HCT116 (cell line): ENCODE data around the gene ACP2.

Experiments
- CEBPB ChIP-seq: IDR thresholded peaks from 2 replicates; pipeline ENCODE4 v1.6.1; 2012; ENCODE audit warnings: low read depth
- EGR1 ChIP-seq: IDR thresholded peaks from 2 replicates; pipeline ENCODE4 v1.6.1; 2012; ENCODE audit warnings: low read depth
- EZH2phosphoT487 ChIP-seq: fragments of 200-600 bp; IDR thresholded peaks from 2 replicates; pipeline ENCODE4 v1.6.1; 2018; ENCODE audit warnings: antibody characterized with exemption, borderline replicate concordance
- JUND ChIP-seq: IDR thresholded peaks from 2 replicates; pipeline ENCODE4 v1.6.1; 2012
- POLR2A ChIP-seq: IDR thresholded peaks from 2 replicates; pipeline ENCODE4 v1.7.0; 2011; ENCODE audit warnings: borderline replicate concordance; ENCODE audit not compliant: insufficient read depth, insufficient read length; ENCODE audit errors: extremely low read depth
- SIN3A ChIP-seq: IDR thresholded peaks from 2 replicates; pipeline ENCODE4 v1.6.1; 2012; ENCODE audit warnings: low read depth
- YY1 ChIP-seq: IDR thresholded peaks from 2 replicates; pipeline ENCODE4 v1.6.1; 2011; ENCODE audit warnings: low read length, low read depth, moderate library complexity, mild to moderate bottlenecking; ENCODE audit not compliant: insufficient replicate concordance; ENCODE audit errors: extremely low read depth
- TF ChIP-seq, protein P1 (sequence below): IDR thresholded peaks from 2 replicates; pipeline ENCODE4 v1.6.1; 2012
- TF ChIP-seq, protein P2 (sequence below), 3 experiments: fragments of 200-600 bp in 1 of 3; sonication (generic) in 1 of 3; IDR thresholded peaks in 2 of 3; conservative IDR thresholded peaks in 1 of 3; 2 replicates each; pipeline ENCODE4 v1.5.1; 2012 to 2017; ENCODE audit warnings: low read depth in 2 of 3, low read length in 2 of 3, antibody characterized with exemption in 1 of 3, borderline replicate concordance in 1 of 3, control low read depth in 1 of 3, mild to moderate bottlenecking in 1 of 3, mixed read lengths in 1 of 3, mixed run types in 1 of 3, moderate library complexity in 1 of 3; ENCODE audit not compliant: insufficient read depth in 1 of 3
- TF ChIP-seq, protein P3 (sequence below): IDR thresholded peaks from 2 replicates; pipeline ENCODE4 v1.6.1; 2012

DNA sequence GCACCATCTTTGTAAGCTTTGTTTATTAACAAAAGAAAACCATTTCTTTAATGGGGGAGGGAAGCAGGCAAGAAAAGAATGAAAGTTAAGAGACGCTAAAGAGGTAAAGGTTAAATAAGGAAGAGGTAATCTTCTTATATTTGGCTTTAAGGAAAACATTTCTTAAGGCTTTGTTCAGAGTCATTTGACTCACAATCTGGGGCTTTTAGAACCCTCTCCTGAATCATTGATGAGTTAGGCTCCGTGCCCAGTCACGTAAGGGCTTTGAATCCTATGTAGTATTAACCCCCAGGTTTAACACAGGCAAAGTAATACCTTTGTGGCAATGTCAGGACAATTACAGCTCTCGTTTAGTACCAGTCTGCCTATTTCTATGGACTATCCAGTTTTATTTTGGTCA lies 47.4 kb upstream of the ACP2 start:
- TF ChIP-seq, protein P1, sequence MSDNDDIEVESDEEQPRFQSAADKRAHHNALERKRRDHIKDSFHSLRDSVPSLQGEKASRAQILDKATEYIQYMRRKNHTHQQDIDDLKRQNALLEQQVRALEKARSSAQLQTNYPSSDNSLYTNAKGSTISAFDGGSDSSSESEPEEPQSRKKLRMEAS = no peak
- TF ChIP-seq SIN3A (no peak), JUND (no peak), POLR2A (no peak), EGR1 (no peak), CEBPB (no peak), EZH2phosphoT487 (no peak), YY1 (no peak)
- TF ChIP-seq, protein P2, sequence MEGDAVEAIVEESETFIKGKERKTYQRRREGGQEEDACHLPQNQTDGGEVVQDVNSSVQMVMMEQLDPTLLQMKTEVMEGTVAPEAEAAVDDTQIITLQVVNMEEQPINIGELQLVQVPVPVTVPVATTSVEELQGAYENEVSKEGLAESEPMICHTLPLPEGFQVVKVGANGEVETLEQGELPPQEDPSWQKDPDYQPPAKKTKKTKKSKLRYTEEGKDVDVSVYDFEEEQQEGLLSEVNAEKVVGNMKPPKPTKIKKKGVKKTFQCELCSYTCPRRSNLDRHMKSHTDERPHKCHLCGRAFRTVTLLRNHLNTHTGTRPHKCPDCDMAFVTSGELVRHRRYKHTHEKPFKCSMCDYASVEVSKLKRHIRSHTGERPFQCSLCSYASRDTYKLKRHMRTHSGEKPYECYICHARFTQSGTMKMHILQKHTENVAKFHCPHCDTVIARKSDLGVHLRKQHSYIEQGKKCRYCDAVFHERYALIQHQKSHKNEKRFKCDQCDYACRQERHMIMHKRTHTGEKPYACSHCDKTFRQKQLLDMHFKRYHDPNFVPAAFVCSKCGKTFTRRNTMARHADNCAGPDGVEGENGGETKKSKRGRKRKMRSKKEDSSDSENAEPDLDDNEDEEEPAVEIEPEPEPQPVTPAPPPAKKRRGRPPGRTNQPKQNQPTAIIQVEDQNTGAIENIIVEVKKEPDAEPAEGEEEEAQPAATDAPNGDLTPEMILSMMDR (IDR thresholded peaks at IDR 0.05 in 2 of 3, conservative IDR thresholded peaks at IDR 0.05 in 1 of 3; ENCODE audit: borderline replicate concordance in 1 of 3, insufficient read depth in 1 of 3, low read depth in 2 of 3, low read length in 2 of 3) = no peak
- TF ChIP-seq, protein P3, sequence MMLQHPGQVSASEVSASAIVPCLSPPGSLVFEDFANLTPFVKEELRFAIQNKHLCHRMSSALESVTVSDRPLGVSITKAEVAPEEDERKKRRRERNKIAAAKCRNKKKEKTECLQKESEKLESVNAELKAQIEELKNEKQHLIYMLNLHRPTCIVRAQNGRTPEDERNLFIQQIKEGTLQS = no peak
